HT-29 (cell line): ENCODE results near the gene TMEM184B. TPM values are rescaled to one million over a fixed set of nuclear protein-coding genes. Genes with fewer than 3 reads are reported as not detected.
"Not testable (repeated sequence)": the region's sequence is repeated elsewhere in the genome, so short reads cannot be mapped to it uniquely, and the experiment has no call there.

ENCODE experiments used
- DNase-seq: peaks from one replicate; pipeline ENCODE4 v3.0.0-alpha.2; 2015; ENCODE audit warnings: low spot score
- total RNA-seq: library from RNA; depleted of rRNA; stranded (reverse); fragments of >200 nt; shearing (Covaris generic); gene quantifications from 2 replicates; pipeline ENCODE4 v1.2.3, GENCODE V29; 2014

TMEM184B gene
- total RNA-seq, 1 experiment from 2014 or later, result 30.7 TPM

DNA sequence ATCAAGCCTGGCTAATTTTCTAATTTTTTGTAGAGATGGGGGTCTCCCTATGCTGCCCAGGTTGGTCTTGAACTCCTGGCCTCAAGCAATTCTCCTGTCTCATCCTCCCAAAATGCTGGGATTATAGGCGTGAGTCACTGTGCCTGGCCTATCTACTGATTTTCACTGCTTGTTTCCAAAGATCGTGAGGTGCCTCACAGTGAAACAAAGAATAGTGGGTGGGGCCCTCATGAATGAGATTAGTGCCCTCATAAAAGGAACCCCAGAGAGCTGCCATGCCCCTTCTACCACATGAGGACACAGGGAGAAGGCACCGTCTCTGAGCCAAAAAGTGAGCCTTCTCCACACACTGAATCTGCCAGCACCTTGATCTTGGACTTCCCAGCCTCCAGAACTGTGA lies 23.5 kb downstream of the TMEM184B start:
- DNase-seq, result no peak

DNA sequence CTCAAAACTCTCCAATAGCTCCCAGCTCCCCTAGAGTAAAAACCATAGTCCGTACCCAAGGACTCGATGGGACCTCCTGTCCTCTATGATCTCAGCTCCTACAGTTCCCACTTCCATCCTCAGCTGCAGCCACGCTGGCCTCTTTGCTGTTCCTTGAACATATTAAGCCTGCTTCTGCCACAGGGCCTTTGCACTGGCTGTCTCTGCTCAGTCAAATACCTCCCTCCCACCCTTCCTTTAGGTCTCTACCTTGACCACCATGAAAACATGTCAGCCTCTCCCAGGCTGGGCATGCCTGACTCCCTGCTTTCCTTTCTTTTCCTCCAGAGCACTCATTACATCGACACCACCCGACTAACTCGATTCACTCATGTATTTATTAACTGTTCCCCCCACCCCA lies 24.5 kb downstream of the TMEM184B start:
- no peak for DNase-seq

DNA sequence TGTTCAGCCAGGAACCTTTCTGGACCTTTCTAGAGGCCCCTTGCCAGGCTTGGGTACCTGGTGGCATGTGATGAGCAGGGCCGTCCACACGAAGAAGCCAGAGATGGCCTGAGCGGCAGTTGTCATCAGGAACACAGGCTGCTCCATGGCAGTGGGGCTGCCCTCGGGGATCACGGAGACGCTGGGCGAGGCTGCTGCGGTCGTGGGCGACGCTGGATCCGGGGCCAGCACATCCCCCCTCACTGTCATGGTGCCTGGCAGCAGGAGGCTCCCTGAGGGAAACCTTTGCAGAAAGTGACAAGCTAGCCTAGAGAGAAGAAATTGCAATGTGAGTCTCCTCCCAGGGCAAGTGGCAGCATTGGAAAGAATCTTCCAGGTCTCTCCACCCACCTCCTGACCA lies 25.1 kb downstream of the TMEM184B start:
- no peak for DNase-seq

- no peak for DNase-seq
Observed at GRCh38 chr22:38246692-38247091, 26.1 kb downstream of the TMEM184B start.

GRCh38 chr22:38246046-38246658 lies 26.7 kb downstream of the TMEM184B start:
- no peak for DNase-seq

- no peak for DNase-seq
Observed at GRCh38 chr22:38244106-38244505, 28.7 kb downstream of the TMEM184B start.

DNA sequence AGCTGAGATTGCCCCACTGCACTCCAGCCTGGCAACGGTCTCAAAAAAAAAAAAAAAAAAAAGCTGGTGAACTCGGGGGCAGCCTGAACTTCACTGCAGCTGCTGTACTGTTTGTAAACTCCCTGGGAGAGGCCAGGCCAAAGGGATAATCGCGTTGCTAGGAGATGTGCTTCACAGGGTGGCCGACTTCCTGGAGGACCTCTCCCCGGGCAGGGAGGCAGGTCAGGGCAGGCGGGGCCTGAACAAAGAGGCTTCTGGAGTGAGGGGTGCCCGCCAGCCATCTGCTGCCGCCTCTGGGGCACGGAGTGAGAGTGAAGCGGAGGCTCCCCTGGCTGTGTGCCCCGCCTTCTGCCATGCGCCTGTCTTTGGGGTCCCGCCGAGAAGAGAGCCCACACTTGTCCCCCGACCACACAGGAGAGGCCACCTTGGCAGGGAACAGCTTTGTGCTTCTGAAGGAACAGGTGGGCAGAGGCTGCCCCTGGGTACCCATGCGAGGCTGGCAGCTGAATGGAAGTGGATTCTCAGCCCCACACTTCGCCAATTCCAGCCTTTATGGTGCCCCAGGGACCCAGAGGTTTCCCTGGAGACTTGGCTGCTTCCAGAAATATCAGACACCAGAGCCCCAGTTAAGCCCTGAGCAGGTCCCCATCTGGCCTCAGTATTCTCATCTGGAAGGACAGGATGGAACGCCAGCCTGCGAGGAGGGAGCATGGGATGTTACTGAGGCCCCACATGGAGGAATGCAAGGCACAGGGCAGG lies 29.6 kb downstream of the TMEM184B start:
- peak; percentile 74 for DNase-seq

DNA sequence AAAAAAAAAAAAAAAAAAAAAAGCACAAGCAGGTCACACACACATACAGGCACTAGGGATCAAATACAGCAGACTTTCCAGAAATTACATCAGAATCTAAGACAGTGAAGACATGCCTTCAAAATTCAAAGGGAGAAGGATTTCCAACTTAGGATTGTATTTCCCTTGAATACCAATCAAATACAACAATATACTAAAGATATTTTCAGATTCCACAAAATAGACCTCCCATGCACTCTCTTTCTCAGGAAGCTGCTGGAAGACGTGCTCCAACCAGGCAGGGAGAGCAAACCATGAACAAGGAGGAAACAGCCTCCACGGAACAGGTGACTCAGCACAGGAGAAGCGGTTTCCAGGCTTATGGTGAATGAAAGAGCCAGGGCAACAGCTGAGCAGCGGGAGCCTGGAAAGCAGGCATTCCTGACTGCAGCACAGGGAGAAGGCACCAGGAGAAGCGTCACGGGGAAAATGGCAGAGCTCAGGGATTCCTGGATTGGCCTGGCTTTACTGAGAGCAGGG lies 32.0 kb downstream of the TMEM184B start:
- DNase-seq, result peak; percentile 78

DNA sequence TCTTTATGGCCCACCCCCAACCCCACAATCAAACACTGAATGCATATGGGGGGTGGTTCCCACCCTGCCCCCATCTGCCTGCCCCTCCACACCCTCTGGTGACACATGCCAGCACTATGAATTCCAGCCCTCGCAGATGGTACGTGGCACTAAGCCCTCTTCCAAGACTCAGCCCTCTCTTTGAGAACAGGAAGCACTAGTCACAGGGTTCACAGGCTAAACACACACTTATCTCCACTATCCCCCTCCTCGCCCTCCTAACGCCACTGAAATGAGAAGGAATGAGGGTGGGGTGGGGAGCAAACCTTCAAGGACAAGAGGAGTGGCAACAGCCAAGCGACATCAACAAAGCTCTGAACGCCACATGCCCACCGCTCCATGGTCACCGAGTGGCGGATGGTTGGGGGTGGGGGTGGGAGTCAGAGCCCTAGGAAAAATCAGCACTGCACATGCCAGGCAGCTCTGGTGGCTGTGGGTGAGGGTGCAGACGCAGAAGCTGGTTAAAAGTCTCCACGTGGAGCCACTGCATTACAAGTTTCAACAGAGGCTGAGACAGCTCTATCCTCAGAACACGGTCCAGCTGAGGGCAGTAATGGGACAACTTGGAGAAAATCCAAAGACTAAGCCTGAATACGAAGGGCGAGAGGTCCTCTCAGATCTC lies 33.6 kb downstream of the TMEM184B start:
- peak; percentile 81 for DNase-seq

GRCh38 chr22:38238519-38239071 lies 34.2 kb downstream of the TMEM184B start:
- no peak for DNase-seq

GRCh38 chr22:38236786-38237185 lies 36.0 kb downstream of the TMEM184B start:
- DNase-seq, result peak; percentile 93

DNA sequence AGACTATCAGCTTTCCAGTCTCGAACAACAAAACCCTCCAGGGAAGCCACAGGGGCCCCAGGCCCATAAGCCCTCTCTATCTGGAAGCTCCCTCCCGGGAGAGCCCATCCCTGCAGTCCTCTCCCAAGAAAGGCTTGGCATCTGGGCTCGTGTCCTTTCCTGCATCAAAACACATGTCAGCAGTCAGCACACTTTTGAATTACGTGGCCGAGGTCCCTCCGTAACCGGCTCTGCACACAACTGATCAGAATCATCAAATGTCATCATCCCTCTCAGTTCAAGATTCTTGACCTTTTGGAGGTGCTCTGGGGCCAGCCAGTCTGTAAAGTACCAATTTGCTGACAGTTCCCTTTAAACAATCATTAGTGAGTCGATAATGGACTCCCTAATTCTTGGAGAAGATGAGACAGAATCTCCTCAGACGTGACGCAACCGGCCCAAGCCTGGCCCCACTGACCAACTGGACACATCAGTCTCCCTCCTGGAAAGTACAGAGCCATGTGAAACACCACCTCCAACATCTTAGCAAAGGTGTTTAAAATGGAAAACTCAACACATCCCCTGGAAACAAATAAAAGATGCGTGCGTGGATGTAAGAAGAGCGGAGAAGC lies 37.5 kb downstream of the TMEM184B start:
- no peak for DNase-seq

GRCh38 chr22:38233856-38234255 lies 39.0 kb downstream of the TMEM184B start:
- DNase-seq, result not testable (repeated sequence)

DNA sequence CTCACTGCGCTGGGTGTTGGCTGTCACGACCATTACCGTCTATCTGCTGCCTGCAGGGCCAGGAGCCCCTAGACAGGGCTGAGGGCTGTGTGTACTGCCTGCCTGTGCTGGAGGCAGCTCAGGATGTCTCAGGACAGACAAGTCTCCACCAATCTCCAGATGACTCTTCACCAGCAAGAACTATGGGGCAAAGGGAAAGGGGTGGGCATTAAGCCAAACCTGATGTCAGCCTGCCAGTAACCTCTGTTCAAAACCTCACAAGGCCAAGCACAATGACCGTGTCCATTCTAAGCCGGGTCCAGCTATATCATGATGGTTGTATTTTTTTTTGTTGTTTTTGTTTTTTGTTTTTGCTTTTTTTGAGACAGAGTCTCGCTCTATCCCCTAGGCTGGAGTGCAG lies 39.4 kb downstream of the TMEM184B start:
- DNase-seq, result no peak

GRCh38 chr22:38232196-38232595 lies 40.6 kb downstream of the TMEM184B start:
- no peak for DNase-seq

DNA sequence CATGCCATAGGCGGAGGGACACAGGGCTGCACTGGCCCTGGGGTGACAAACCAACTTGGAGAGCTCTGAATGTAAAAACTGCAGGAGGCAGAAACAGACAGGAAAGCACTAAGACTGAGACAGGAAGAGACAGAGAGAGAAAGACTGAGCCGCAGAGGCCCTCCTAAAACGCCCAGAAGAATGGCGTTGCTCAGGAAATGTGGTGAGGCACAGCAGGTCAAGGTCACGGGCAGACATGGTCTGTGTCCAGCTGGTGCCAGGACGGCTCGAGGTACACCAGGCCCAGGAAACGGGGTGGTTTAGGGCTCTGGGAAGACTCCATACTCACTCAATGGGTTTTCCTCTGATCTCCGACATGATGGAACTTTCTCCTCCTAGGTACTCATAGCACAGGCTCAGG lies 41.9 kb downstream of the TMEM184B start:
- DNase-seq, result no peak

DNA sequence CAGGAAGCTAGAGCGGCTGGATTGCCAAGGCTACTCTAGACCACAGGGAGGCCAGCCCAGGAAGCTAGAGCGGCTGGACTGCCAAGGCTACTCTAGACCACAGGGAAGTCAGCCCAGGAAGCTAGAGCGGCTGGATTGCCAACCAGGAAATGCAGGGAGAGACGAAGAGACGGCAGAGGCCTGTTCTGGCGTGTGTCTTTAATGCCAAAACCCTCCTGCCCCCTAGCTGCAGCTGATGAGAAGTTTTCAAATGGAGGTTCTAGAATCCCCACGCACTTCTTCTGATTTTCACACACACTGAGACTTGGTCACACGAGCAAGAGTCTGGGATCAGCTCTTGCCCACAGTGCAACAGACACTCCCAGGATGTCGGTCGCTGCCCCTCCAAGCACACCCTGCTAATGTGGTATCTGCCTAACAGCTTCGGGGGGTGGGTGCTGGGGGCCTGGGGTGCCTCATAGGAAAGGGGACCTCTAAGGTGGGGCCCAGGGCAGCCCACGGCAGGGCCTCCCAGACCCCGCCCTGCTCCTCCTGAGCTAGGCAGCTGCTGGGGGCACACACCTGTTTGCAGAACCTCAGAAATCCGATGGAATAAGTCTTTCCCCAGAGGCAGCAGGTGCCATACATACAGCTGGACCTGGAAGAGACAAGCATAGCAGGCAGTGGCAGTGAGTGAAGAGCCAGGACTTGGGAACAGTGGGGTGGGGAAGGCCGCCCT lies 42.5 kb downstream of the TMEM184B start:
- peak; percentile 71 for DNase-seq

DNA sequence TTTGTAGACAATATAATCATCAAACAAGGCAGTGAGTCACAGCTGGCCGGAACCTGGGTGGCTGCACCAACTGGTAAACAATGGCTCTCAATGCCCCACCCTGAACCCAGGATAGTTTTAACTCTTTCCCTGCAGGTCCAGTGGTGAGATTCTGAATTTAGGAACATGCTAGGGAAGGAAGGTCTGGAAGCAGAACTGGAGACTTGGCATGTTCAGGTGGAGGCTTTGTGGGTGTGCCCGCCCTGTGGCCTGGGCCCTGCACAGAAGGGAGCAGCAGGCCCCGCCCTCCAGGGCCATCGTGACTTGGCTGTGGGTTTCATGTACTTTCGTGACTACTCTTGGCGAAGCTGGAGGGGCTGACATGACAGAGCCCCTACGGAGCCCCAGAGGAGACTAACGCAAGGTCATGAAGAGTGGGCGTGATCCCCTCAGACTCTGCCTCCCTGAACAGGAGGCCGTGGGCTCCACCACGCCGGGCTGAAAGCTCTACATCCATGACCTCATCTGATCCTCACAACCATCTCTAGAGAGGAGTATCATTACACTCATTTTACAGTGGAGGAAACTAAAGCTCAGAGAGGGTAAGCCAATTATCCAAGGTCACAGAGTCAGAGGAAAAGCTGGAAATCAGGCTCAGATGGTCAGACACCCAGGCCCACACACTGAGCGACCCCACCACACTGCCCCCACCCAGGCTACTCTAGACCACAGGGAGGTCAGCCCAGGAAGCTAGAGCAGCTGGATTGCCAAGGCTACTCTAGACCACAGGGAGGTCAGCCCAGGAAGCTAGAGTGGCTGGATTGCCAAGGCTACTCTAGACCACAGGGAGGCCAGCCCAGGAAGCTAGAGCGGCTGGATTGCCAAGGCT lies 43.7 kb downstream of the TMEM184B start:
- DNase-seq, result peak; percentile 85

DNA sequence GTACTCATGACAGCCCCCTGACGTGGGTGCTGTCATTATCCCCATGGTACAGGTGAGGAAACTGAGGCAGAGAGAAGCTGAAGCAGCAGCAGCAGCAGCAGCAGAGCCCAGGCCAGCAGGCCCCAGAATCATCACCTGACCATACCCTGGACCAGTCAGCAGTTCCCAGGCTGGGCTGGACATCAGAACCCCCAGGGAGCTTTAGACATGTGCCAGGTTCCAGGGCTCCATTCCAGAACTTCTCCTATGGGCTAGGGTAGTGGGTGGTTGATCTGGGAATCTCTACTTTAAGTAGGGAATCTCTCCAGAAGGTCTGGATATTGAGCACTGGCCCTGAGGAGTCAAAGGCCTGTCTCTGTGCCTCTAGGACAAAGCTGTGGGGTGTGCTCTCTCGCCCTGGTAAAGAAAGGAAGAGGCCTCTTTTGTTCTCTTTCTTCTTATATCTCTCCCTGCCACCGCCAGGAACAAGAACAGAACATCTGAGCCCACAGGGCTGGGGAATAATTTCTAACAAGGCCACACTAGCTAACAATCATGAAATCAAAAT lies 44.4 kb downstream of the TMEM184B start:
- DNase-seq, result no peak
